ENCODE measurements around the gene NBR1. TPM values are rescaled to one million over a fixed set of nuclear protein-coding genes. Genes with fewer than 3 reads are reported as not detected.
"Not testable (repeated sequence)": the region's sequence is repeated elsewhere in the genome, so short reads cannot be mapped to it uniquely, and the experiment has no call there.

The NBR1 gene
- total RNA-seq, 1 donor from 2014 or later = 103 TPM

DNA sequence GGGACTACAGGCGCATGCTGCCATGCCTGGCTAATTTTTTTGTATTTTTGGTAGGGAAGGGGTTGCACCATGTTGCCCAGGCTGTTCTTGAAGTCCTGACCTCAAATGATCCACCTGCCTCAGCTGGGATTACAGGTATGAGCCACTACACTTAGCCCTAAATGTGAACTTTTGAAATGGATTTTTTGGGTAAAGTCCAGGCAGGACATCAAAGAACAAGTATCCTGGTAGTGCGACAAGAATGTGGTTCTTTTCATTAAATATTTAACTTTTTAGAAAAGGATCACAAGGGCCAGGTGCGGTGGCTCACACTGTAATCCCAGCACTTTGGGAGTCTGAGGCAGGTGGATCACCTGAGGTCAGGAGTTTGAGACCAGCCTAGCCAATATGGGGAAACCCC, 15.3 kb upstream of the NBR1 start:
- no peaks in the 10 kb centered on the region for H3K4me1 ChIP-seq
- TF ChIP-seq, protein P1, sequence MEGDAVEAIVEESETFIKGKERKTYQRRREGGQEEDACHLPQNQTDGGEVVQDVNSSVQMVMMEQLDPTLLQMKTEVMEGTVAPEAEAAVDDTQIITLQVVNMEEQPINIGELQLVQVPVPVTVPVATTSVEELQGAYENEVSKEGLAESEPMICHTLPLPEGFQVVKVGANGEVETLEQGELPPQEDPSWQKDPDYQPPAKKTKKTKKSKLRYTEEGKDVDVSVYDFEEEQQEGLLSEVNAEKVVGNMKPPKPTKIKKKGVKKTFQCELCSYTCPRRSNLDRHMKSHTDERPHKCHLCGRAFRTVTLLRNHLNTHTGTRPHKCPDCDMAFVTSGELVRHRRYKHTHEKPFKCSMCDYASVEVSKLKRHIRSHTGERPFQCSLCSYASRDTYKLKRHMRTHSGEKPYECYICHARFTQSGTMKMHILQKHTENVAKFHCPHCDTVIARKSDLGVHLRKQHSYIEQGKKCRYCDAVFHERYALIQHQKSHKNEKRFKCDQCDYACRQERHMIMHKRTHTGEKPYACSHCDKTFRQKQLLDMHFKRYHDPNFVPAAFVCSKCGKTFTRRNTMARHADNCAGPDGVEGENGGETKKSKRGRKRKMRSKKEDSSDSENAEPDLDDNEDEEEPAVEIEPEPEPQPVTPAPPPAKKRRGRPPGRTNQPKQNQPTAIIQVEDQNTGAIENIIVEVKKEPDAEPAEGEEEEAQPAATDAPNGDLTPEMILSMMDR (IDR thresholded peaks at IDR 0.05; ENCODE audit: borderline replicate concordance) = no peak
- intact Hi-C loops (cut with micrococcal nuclease) = no loop called here
- H3K27ac ChIP-seq (replicated peaks) = no peak overlapping the region
- H3K4me3 ChIP-seq = no peak overlapping the region
- DNase-seq = no peak
- no peaks in the 10 kb centered on the region for H3K9me3 ChIP-seq (replicated peaks)
- peaks cover 22% of the 10 kb centered on the region for H3K36me3 ChIP-seq
- no peaks in the 10 kb centered on the region for H3K27me3 ChIP-seq (ENCODE audit: low read depth)

DNA sequence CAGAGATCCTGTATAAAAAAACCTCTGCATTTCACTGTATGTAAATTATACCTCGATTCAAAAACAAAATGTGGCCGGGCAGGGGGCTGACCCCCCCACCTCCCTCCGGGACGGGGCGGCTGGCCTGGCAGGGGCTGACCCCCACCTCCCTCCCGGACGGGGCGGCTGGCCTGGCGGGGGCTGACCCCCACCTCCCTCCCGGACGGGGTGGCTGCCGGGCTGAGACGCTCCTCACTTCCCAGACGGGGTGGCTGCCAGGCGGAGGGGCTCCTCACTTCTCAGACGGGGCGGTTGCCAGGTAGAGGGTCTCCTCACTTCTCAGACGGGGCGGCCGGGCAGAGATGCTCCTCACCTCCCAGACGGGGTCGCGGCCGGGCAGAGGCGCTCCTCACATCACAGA, 11.8 kb upstream of the NBR1 start:
- intact Hi-C loops (cut with micrococcal nuclease); H3K27me3 ChIP-seq (ENCODE audit: low read depth); H3K9me3 ChIP-seq (replicated peaks); DNase-seq; H3K27ac ChIP-seq (replicated peaks); H3K4me3 ChIP-seq; H3K4me1 ChIP-seq: not testable (repeated sequence)
- H3K36me3 ChIP-seq = peaks cover 27% of the 10 kb centered on the region

DNA sequence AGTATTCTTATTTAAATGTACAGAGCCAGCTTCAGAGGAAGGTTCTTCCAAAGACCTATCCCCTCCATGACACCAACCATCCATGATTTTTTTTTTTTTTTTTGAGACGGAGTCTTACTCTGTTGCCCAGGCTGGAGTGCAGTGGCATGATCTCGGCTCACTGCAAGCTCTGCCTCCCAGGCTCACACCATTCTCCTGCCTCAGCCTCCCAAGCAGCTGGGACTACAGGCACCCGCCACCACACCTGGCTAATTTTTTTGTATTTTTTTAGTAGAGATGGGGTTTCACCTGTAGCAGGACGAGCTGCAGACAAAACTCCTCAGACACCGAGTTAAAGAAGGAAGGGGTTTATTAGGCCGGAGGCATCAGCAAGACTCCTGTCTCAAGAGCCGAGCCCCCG, 11.1 kb upstream of the NBR1 start:
- H3K4me3 ChIP-seq; intact Hi-C loops (cut with micrococcal nuclease); H3K27me3 ChIP-seq (ENCODE audit: low read depth); H3K4me1 ChIP-seq; H3K9me3 ChIP-seq (replicated peaks); H3K27ac ChIP-seq (replicated peaks); DNase-seq: not testable (repeated sequence)
- peaks cover 29% of the 10 kb centered on the region for H3K36me3 ChIP-seq

DNA sequence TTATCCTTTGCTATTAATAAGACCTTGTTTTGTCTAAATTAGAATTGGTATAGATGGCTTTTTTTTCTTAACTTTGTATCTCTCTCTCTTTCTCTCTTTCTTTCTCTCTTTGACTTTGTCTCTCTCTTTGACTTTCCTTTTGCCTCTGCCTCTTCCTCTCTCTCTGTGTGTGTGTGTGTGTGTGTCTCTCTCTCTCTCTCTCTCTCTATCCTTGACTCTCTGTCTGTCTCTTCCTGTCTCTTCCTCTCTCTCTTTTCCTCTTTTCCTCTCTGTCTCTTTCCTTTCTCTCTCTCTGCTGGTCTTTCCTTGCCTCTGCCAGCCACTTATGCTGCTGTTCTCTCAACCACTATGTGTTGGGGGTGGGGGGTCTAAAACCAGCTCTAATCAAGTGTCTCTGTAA, 5.0 kb upstream of the NBR1 start:
- H3K9me3 ChIP-seq (replicated peaks); intact Hi-C loops (cut with micrococcal nuclease); DNase-seq; H3K27me3 ChIP-seq (ENCODE audit: low read depth); H3K27ac ChIP-seq (replicated peaks); H3K4me3 ChIP-seq; H3K36me3 ChIP-seq: not testable (repeated sequence)
- H3K4me1 ChIP-seq = peaks cover 18% of the 10 kb centered on the region

DNA sequence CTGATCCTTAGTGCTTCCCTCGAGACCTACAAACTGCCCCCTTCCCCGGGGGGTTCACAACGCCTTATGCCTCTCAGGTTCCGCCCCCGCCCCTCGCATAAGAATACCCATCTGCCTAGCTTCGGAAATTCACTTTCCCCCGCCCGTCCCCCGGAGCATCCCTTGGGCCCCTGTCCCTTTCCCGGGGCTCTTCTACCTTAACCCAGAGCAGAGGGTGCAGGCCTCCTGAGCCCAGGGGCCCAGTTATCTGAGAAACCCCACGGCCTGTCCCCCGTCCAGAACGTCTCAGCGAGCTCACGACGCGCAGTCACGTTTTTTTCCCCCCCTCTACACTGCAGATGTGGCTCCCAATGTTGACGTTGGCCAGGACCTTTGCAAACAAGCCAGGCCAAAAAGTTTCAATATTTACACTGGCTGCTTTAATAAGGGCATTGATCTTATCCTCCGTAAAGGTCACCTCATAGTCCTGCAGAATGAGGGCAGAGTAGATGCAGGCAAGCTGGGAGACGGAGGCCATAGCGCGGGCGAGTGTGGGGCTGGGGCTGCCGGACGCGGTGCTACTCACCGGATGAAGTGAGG, 1.4 kb upstream of the NBR1 start:
- no peaks in the 10 kb centered on the region for H3K9me3 ChIP-seq (replicated peaks)

DNA sequence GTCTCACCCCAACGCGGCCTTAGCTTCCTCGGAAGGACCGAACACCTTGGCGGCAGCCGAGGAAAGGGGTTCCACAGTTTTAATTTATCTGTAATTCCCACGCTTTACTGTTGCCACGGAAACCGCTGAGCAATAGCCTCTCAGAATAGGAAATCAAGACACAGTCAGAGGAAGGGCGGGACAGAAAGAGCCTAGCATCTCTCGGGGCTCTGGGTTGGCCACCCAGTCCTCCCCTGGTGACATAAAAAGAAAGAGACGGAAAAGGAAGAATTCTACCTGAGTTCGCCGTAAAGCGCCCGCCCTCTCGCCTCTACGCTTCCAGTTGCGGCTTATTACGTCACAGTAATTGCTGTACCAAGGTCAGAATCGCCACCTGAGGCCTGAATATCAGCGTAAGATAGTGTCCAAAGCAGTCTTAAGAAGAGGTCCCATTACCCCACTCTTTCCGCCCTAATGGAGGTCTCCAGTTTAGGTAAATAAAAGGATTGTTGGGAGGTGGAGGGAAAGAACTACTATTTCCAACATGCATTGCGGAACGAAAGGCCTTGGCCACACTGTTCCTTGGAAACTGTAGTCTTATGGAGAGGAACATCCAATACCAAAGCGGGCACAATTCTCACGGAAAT, 761 bp upstream of the NBR1 start:
- Histone ChIP-seq H3K36me3 (no peaks in the 10 kb centered on the region), H3K9me3 (replicated peaks) (no peaks in the 10 kb centered on the region), H3K4me3 (peak overlapping the region; percentile 74), H3K27ac (replicated peaks) (peak overlapping the region; percentile 93), H3K27me3 (ENCODE audit: low read depth) (no peaks in the 10 kb centered on the region), H3K4me1 (peaks cover 58% of the 10 kb centered on the region)
- TF ChIP-seq, protein P1 (IDR thresholded peaks at IDR 0.05; ENCODE audit: borderline replicate concordance) = no peak
- DNase-seq = peak; percentile 86
- intact Hi-C loops (cut with micrococcal nuclease) = no loop called here

More for the DNA sequence above, 1.4 kb upstream of the NBR1 start:
- Histone ChIP-seq H3K36me3 (no peaks in the 10 kb centered on the region), H3K27ac (replicated peaks) (peak overlapping the region; percentile 93), H3K4me1 (peaks cover 52% of the 10 kb centered on the region), H3K4me3 (peak overlapping the region; percentile 74), H3K27me3 (ENCODE audit: low read depth) (no peaks in the 10 kb centered on the region)
- intact Hi-C loops (cut with micrococcal nuclease) = no loop called here
- TF ChIP-seq, protein P1 (IDR thresholded peaks at IDR 0.05; ENCODE audit: borderline replicate concordance) = no peak
- peak; percentile 19 for DNase-seq
